GM18858 (cell line): Measurements from ENCODE around the gene CADM2.
A peak's percentile ranks its signal among the peaks of the same experiment; 100 is the strongest.

ENCODE experiments used
- ATAC-seq: cut with Tn5 transposase; IDR thresholded peaks from one replicate; pipeline ENCODE4 v1.9.1; 2021; ENCODE audit not compliant: unreplicated experiment

Gene CADM2

DNA sequence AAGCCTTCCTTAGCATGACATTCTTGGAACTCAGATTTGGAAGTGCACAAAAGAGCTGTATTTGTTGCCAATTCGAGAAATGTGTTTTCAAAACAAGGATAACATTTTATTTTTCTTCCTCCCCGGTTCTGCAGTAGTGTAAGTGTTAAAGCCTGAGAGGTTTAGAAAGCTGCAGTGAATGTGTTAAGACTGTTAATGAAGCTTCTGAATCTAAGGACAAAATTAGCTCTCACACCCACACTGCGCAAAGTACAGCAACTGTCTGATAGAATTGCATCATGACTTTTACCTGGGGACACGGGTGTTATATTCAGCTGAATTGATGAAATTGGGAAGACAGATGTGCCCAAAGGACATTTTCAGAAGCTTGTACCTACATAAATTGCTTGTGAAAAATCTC is 344.4 kb downstream of the CADM2 start:
- ATAC-seq: no peak

DNA sequence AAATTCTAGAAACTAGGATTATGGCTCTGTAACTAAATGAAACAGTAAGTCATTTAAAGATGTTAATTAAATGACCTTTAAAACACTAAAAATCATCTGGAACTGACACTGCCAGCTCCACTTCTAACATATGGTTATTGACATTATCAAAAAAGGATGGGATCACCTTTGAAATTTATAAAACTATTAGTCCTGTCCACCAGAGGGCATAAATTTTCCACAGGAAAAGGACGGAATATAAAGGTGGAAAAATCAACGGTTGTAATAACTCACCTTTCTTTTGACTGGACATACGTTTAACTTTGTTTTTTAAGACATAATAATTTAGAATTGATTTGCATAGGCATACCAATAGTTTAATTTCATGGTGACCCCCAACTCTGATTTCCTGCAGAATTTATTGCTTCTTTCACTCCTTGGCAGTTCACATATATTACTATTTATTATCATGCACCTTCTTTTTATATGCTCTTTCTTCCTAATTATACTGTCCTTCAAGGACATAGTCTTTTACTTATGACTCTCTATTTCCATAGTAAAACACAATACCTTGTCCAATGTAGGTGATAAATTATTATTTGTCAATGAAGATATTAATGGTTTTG is 345.7 kb downstream of the CADM2 start:
- no peak for ATAC-seq

DNA sequence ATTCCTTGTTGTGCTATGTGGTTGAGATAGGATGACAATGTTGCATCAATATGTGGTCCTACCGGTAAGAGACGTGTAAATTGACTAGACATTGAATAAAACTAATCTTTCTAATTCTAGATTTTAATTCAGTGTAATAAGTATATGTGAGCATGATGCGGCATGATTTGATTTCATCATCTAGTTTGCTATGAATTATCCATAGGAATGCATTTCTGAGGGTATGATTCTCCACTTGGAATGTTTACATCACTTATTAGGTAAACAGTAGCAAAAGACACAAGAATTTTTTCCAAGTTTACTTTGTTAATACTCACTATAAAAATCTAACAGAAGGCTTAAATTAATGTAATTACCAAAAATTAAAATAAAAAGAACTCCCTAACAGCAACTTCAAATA is 353.5 kb downstream of the CADM2 start:
- no peak for ATAC-seq

DNA sequence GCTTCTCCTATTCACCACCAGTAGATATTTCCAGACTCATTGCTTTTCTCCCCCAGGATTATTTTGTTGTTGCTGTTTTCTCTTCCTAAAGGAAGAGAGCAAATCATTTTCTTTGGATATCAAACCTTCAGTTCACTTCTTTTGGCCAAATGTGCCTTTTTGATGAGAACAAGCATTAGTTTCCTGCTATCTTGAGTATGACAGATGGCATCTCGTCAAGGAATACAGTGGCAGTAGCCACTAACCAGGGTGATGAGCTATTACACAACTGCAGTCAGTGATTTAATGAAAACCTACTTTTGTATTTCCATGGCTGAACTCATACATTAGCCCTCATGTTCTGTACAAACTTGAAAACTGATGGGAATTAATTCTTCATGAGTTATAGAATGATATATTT is 354.6 kb downstream of the CADM2 start:
- ATAC-seq: no peak

DNA sequence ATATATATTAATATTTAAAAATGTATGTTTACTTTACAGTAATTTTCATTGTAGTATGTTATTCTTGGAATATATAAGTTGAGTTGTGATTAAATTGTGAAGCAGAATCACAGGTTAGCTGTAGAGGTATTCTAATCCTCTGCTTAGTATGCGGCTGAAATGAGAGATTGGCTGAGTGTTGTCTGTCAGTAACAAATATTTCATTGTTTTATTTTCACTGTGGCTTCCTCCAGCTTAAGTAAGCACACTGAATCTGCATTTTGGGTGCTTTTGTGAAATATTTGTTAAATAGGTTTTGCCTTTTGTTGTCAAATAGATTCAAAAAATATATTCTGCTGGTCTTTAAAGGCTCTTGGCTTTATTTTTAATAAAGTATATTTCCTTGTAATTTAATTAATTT is 357.5 kb downstream of the CADM2 start:
- no peak for ATAC-seq

DNA sequence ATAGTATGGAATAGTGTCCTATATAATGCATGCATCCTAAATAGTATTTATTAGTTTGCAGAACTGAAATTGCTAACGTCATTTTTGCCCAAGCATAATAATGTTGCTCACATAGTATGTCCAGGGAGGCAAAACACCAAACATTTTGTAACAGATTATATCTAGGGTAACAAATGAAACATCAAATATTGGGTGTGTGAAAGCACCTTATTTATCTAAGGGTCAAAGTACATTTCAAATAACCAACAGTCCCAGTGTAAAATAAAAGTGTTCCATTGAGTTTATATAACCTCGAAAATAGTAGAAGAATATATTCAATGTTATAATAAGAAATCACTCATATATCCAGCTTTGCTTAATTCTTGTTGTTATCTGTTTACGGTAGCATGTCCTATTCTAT is 363.1 kb downstream of the CADM2 start:
- no peak for ATAC-seq

DNA sequence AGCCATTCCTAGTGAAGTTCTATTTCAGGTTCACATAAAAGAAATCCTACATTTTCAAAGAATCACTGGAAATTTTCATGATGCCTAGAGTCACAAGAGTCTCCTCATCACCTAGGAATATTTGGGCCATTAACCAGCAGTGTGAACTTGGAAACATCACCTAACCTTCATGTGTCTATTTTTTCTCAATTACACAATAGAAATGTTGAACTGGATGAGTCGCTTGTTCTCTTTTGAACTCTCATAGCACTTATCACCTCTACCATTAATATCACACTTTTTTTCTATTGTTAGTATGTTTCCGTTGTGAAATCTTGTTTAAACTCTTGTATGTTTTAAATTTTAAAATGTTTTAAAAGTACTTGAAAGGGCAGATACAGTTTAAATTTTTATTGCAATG is 371.3 kb downstream of the CADM2 start:
- no peak for ATAC-seq

DNA sequence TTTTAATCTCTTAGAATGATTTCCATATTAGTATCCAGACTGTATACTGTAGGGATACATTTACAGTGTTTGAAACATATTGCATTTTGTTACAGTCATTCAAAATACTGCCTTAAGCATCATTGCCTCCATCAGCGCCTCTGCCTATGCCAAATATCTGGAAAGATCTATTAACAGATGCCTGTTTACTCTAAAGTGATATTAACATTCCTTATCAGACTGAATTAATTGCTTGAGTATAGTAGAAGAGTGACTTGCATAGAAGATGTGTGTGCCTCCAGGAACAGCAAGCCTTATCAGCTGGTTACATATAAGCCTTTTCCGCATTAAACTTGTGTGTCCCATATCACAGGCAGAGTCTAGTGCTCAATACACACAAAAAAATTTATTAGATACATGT is 379.1 kb downstream of the CADM2 start:
- ATAC-seq: no peak

DNA sequence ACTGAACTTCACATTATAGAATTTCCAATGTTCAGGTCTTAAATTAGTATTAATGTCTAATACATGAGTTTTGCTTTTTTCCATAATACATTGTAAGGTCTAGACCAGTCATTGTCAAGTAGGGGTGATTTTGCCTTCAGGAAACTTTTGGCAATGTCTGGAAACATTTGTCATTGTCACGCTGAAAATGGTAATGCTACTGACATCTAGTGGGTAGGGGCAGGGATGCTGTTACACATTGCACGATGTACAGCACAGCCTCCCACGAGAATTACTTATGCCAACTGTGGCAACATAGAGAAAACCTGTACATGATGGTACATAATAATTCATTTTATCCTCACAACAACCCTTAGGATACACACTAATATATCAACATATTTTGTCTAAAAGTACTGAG is 384.1 kb downstream of the CADM2 start:
- no peak for ATAC-seq

DNA sequence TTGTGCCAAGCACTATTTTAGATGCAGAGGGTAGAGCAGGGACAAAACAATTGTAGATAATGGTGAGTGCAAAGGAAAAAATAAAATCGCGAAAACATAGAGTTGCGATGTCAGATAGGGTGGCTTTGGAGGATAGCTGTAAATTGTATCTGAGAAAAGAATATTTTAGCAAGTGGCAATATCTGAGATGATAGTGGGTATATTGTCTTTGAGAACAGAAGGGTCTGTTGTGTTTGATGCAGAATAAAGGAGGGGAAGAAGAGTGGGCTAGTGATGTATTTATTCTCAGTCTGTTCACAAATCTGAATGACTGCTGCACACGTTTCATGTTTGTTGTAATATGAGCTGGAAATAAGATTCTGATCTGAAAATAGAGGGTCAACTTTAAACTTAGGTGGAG is 396.8 kb downstream of the CADM2 start:
- ATAC-seq: no peak

DNA sequence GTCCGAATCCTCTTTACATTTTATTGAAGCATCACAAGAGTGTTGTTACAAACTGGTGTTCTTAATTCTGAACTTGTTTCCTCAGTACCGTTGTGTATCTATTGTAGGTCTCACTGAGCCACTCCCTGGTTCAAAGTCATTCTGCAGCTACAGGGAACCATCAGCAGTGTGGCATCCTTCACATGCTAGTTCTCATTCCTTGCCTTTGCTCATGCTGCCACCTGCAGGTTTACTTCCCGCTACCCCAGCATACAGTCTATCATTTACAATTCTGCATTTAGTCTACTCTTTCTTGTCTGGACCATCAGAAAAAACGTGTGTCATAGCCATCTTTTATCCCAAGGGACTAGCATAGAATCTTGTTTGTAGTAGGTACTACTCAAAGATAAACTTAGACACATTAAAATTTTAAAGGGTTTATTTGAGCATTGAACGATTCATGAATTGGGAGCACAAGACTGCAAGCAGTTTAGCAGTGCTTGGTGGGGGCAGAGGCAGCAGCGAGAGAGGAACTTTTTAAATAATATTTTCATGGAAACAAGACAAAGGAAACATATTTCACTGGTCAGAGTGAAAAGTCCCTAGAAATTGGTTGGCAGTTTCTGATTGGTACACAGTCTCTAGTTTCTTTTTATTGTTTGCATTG is 402.1 kb downstream of the CADM2 start:
- peak; percentile 73 for ATAC-seq

DNA sequence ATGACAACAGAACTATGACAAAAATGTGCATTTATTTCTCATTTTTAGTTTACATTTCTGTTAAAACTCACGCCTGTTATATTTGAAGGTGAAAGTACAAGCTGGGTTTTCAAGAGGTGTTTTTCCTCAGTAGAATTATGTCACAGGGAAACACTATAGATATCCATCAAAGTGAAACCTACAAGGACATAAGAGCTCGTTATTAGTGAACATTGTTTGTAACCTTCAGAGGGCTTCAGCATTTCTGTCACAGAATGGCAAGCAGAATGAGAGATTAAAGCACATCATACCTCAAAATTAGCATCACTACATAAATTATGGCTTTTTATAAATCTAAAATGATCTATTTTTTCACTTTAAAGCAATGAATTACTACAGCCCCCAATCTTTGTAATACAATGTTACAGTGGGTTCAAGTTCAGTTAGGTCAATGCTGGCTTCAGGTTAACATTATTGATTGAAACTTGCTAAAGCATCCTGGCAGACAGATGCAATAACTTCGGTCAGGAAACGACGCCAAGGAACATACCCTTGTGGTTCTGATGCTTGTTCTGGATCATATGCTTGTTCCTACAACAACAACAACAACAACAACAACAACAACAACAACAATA is 405.6 kb downstream of the CADM2 start:
- ATAC-seq: no peak

DNA sequence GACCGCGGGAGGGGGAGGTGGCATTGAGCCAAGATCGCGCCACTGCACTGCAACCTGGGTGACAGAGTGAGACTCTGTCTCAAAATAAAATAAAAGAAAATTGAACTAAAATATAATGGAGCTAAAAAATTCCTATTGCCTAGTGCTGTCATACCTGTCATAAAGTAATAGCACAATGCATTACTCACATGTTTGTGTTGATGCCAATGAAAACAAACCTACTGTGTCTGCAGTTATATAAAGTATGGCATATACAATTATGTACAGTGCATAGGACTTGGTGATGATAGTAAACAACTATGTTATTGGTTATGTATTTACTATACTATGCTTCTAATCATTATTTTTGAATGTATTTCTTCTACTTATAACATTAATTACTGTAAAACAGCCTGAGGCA is 411.6 kb downstream of the CADM2 start:
- no peak for ATAC-seq

DNA sequence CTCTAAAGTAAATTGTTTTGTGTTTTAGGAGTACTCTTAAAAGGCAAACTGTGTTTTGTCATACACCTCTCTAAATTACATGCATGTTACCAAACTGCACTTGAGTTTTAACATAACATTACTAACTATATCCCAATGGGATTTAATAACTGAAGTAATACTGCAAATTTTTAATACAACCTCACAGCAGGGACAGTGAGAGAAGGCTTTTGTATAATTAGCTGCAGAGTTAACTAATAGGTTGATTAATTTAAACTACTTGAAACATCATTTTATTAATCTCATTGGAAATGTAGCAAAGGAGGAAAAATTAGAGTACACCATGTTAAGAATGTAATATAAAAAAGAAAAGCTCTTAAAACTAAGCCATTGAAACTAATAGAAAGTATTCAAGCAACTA is 417.3 kb downstream of the CADM2 start:
- ATAC-seq: no peak

DNA sequence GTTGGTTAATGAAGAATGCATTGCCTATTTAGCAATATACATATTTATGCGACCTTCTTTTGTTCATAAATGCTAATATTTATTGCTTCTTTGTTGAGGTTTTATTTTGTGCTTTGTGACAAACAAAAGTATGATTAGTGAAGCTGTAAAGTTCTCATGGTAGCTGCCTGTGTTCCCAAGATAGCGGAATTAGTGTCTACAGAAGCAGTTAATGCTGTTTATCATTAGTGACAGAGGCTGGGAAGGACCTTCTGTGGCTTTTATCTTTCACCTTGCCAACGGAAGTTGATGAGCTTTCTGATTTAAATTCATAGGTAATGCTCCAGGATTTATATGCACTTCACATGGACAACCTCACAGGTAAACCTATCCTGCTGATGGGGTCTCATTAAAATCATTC is 418.3 kb downstream of the CADM2 start:
- ATAC-seq: no peak

DNA sequence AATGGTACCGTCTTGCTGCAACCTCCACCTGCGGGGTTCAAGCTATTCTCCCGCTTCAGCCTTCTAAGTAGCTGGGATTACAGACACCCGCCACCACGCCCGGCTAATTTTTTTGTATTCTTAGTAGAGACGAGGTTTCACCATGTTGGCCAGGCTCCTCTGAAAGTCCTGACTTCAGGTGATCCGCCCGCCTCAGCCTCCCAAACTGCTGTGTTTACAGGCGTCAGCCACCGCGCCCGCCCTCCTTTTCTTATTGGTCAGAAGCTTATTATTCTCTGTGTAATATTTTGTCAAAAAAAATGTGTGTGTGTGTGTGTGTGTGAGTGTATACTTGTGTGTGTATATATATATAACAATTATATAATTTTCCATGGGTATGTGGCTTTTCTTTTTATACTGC is 425.6 kb downstream of the CADM2 start:
- ATAC-seq: no peak

DNA sequence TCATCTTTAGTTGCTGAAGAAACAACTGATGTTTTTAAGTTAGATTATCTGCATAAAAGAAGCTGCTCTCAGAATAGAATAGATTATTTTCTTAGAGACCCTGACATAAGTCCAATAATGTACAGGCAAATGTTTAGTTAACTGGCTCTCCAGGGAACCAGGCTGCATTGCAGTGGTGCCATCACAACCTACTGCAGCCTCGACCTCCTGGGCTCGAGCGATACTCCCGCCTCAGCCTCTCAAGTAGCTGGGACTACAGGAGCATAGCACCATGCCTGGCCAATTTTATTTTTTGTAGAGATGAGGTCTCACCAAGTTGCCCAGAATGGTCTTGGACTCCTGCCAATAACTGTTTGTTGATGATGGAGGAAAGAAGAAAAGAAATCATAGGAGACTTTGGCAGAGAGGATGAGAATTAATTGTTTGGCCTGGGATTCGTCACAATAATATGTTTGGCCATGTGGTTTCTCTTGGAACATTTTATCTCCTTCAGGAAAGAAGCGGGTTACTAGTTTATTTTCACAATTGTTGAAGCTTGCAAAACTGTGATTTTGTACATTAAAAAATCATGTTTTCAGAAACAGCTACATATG is 429.2 kb downstream of the CADM2 start:
- ATAC-seq: no peak

DNA sequence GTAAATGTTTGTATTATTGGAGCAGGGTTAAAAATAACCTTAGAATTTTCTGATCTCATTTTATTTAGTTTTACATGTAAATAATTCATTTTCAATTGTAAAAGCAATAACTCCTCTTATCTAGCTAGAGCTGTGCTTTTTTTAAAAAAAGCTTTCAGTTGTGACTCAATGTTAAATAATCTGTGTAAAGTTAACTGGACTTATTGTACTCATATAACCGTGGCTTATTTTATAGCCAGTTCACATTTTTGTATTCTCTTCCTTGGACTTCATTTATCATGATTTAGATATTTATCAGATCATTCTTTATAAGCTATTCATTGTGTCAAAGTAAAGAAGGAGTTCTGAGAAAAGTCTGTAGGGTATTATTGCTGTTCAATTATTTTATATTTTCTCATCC is 435.6 kb downstream of the CADM2 start:
- ATAC-seq: no peak

DNA sequence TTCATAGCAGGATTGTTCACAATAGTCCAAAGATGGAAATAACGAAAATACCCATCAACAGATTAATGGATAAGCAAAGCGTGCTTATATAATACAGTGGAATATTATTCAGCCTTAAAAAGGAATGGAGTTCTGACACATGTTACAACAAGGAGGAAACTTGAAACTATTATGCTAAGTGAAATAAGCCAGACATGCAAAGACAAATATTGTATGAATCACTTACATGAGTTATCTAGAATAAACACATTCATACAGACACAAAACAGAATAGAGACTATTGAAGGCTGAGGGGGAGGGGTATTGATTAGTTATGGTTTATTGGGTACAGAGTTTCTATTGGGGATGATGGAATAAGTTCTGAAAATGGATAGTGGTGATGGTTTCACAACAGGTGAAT is 438.6 kb downstream of the CADM2 start:
- no peak for ATAC-seq

DNA sequence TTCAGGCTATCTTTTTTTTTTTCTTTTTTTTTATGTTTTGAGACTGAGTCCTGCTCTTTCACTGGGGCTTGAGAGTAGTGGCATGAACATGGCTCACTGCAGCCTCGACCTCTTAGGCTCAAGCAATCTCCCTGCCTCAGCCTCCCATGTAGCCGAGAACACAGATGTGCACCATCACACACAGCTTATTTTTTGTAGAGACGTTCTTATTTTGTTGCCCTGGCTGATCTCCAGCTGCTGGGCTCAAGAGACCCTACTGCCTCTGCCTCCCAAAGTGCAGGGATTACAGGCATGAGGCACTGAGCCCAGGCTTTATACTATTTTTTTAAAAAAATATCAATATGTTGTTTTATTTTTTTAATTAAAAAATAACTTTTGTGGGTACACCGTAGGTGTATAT is 467.3 kb downstream of the CADM2 start:
- no peak for ATAC-seq

DNA sequence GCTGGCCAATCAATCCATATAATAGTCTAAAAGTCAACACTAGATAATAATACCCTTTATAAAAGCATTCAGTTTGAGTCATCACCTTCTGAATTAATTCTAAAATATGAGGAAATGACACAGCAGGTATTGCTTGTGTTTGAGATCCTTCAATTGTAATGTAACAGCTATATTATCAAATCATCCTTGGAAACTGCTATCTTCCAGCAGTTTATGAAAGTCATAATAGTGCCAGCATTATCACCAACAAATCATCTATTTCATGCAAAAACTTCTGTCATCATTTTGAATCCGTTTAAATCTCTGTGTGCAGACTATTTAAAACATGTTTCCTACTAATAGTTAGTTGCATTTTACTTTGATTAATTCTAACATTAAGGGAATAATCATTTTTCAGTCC is 468.7 kb downstream of the CADM2 start:
- no peak for ATAC-seq

DNA sequence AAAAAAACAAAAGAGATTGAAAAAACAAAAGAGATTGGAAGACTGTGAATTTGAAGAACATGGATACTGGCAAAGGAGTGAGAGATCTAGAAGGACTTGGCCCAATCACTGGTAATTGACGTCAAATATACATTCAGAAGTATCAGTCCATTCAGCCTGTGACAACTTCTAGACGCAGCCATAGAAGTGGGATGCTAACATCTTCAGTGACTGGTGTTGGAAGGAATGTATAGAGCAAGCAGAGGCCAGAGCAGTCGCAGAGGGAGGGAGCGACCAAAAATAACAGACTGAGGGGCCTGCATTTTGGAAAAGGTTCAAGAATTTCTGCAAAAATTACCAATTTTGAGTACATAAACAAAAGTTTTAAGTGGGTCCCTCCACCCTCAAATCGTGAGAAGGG is 473.3 kb downstream of the CADM2 start:
- no peak for ATAC-seq
